SU-DHL-6 (cell line): Measurements from ENCODE around the gene TENM4.

Experiments
- H2AFZ ChIP-seq: fragments of 200-600 bp; sonication (generic); 2 replicates; pipeline ENCODE4 v1.6.1; 2014; ENCODE audit warnings: low read depth, mild to moderate bottlenecking, moderate library complexity, mixed read lengths, antibody characterized with exemption, low read length; ENCODE audit not compliant: severe bottlenecking
- H3F3A ChIP-seq: fragments of 200-600 bp; shearing (Covaris generic); 2 replicates; pipeline ENCODE4 v1.6.0; 2016; ENCODE audit warnings: antibody characterized with exemption, mild to moderate bottlenecking; ENCODE audit not compliant: insufficient read depth
- H3K27ac ChIP-seq: fragments of 200-600 bp; sonication (generic); 2 replicates; pipeline ENCODE4 v1.5.1; 2016; ENCODE audit warnings: low read depth, mild to moderate bottlenecking, low read length, moderate library complexity, mixed read lengths
- H3K27me3 ChIP-seq: fragments of 200-600 bp; sonication (generic), shearing (Covaris generic); 2 replicates; pipeline ENCODE4 v1.6.0; 2014; ENCODE audit warnings: mild to moderate bottlenecking, low read length
- H3K36me3 ChIP-seq: fragments of 200-600 bp; sonication (generic); 2 replicates; pipeline ENCODE4 v1.6.1; 2014; ENCODE audit warnings: mild to moderate bottlenecking, low read length, mixed read lengths
- H3K4me2 ChIP-seq: fragments of 300-600, 200-600 bp; shearing (Covaris generic), sonication (generic); 2 replicates; pipeline ENCODE4 v1.6.0; 2014; ENCODE audit warnings: low read length, low read depth, mild to moderate bottlenecking; ENCODE audit not compliant: poor library complexity, severe bottlenecking
- H3K4me3 ChIP-seq: fragments of 200-600 bp; sonication (generic); 2 replicates; pipeline ENCODE4 v1.5.1; 2014; ENCODE audit warnings: antibody characterized with exemption, low read length, mild to moderate bottlenecking, mixed read lengths; ENCODE audit not compliant: insufficient read depth, poor library complexity, severe bottlenecking
- H3K79me2 ChIP-seq: fragments of 200-600 bp; sonication (generic); 2 replicates; pipeline ENCODE4 v1.6.1; 2014; ENCODE audit warnings: mild to moderate bottlenecking, low read length, moderate library complexity; ENCODE audit not compliant: insufficient read depth
- H3K9ac ChIP-seq: fragments of 200-600 bp; sonication (generic); 2 replicates; pipeline ENCODE4 v1.7.0; 2014; ENCODE audit warnings: mild to moderate bottlenecking, low read length
- H3K9me2 ChIP-seq: fragments of 200-600 bp; sonication (generic); replicated peaks from 2 replicates; pipeline ENCODE4 v1.6.1; 2014; ENCODE audit warnings: low read length; ENCODE audit not compliant: insufficient read depth
- H3K9me3 ChIP-seq: fragments of 200-600 bp; sonication (generic); 2 replicates; pipeline ENCODE4 v1.6.1; 2014; ENCODE audit warnings: low read length, mixed read lengths; ENCODE audit not compliant: insufficient read depth
- H4K20me1 ChIP-seq: fragments of 200-600 bp; sonication (generic); 2 replicates; pipeline ENCODE4 v1.6.1; 2014; ENCODE audit warnings: low read depth, mild to moderate bottlenecking, antibody characterized with exemption, low read length, moderate library complexity, mixed read lengths
- CTCF ChIP-seq: fragments of 200-600 bp; sonication (generic); IDR thresholded peaks from one replicate; pipeline ENCODE4 v1.5.1; 2017; ENCODE audit warnings: antibody characterized with exemption, mild to moderate bottlenecking, low read length, moderate library complexity; ENCODE audit not compliant: insufficient read depth, poor library complexity, severe bottlenecking
- EZH2phosphoT487 ChIP-seq: fragments of 200-600 bp; sonication (generic), shearing (Covaris generic); conservative IDR thresholded peaks from 2 replicates; pipeline ENCODE4 v1.6.1; 2018; ENCODE audit warnings: mild to moderate bottlenecking, antibody characterized with exemption, low read length, moderate library complexity, mixed read lengths

TENM4 gene

GRCh38 chr11:79449040-79449439 lies 8.2 kb upstream of the TENM4 start:
- H3K79me2 ChIP-seq, result no peaks in the 10 kb centered on the region
- no peaks in the 10 kb centered on the region for H3K9me2 ChIP-seq
- no peaks in the 10 kb centered on the region for H3K27me3 ChIP-seq
- no peak overlapping the region for H3K9ac ChIP-seq
- H3K9me3 ChIP-seq, result no peaks in the 10 kb centered on the region
- no peaks in the 10 kb centered on the region for H4K20me1 ChIP-seq
- H3F3A ChIP-seq, result no peaks in the 10 kb centered on the region
- TF ChIP-seq EZH2phosphoT487, result no peak
- TF ChIP-seq CTCF, result no peak
- H3K36me3 ChIP-seq, result no peaks in the 10 kb centered on the region
- H2AFZ ChIP-seq, result no peak overlapping the region
- no peak overlapping the region for H3K27ac ChIP-seq
- H3K4me3 ChIP-seq, result no peak overlapping the region
- no peak overlapping the region for H3K4me2 ChIP-seq

GRCh38 chr11:79447038-79447786 lies 6.4 kb upstream of the TENM4 start:
- Histone ChIP-seq H3K4me3 (no peak overlapping the region), H3K9ac (no peak overlapping the region), H2AFZ (no peak overlapping the region), H3K27me3 (no peaks in the 10 kb centered on the region), H3K27ac (no peak overlapping the region), H3K79me2 (no peaks in the 10 kb centered on the region), H3F3A (no peaks in the 10 kb centered on the region), H3K9me2 (no peaks in the 10 kb centered on the region), H3K36me3 (no peaks in the 10 kb centered on the region), H3K9me3 (no peaks in the 10 kb centered on the region), H4K20me1 (no peaks in the 10 kb centered on the region), H3K4me2 (no peak overlapping the region)
- no peak for TF ChIP-seq CTCF
- TF ChIP-seq EZH2phosphoT487, result no peak

- Histone ChIP-seq H3K4me2 (no peak overlapping the region), H3F3A (no peaks in the 10 kb centered on the region), H3K79me2 (no peaks in the 10 kb centered on the region), H3K36me3 (no peaks in the 10 kb centered on the region), H3K4me3 (no peak overlapping the region), H2AFZ (no peak overlapping the region), H4K20me1 (no peaks in the 10 kb centered on the region), H3K27ac (no peak overlapping the region), H3K9me3 (no peaks in the 10 kb centered on the region), H3K9ac (no peak overlapping the region), H3K27me3 (no peaks in the 10 kb centered on the region), H3K9me2 (no peaks in the 10 kb centered on the region)
- no peak for TF ChIP-seq CTCF
Observed at GRCh38 chr11:79444923-79445322, 4.1 kb upstream of the TENM4 start.
